GM23338 (cell line): ENCODE results near the gene SNX8. TPM values are rescaled to one million over a fixed set of nuclear protein-coding genes. Genes with fewer than 3 reads are reported as not detected.

Experiments used
- ATAC-seq: fragments of 200-7000 bp; cut with Tn5 transposase; 3 replicates; pipeline ENCODE4 v1.9.1; 2020
- DNase-seq: peaks from one replicate; pipeline ENCODE4 v3.0.0-alpha.2; 2015; ENCODE audit warnings: low spot score
- H2AFZ ChIP-seq: fragments of 200-600 bp; sonication (generic); 2 replicates; pipeline ENCODE4 v1.8.0; 2016; ENCODE audit warnings: antibody characterized with exemption, mild to moderate bottlenecking, moderate library complexity
- H3F3A ChIP-seq: fragments of 200-600 bp; sonication (generic); replicated peaks from 2 replicates; pipeline ENCODE4 v1.8.0; 2017; ENCODE audit warnings: antibody characterized with exemption, mixed run types, low read depth
- H3K27ac ChIP-seq: fragments of 200-600 bp; sonication (generic); 2 replicates; pipeline ENCODE4 v1.6.1; 2016; ENCODE audit warnings: low read depth
- H3K27me3 ChIP-seq: fragments of 200-600 bp; sonication (generic); 2 replicates; pipeline ENCODE4 v1.8.0; 2016; ENCODE audit warnings: mild to moderate bottlenecking, mixed run types, moderate library complexity; ENCODE audit not compliant: insufficient read depth
- H3K36me3 ChIP-seq: fragments of 200-600 bp; sonication (generic); 2 replicates; pipeline ENCODE4 v1.8.0; 2016; ENCODE audit warnings: mild to moderate bottlenecking; ENCODE audit not compliant: insufficient read depth
- H3K4me1 ChIP-seq: fragments of 200-600 bp; sonication (generic); 2 replicates; pipeline ENCODE4 v1.8.0; 2016; ENCODE audit warnings: mild to moderate bottlenecking, moderate library complexity; ENCODE audit not compliant: insufficient read depth
- H3K4me2 ChIP-seq: fragments of 200-600 bp; sonication (generic); 2 replicates; pipeline ENCODE4 v1.7.1; 2017; ENCODE audit warnings: mixed run types
- H3K4me3 ChIP-seq: fragments of 200-600 bp; sonication (generic); 2 replicates; pipeline ENCODE4 v1.6.1; 2016; ENCODE audit warnings: mixed run types
- H3K79me2 ChIP-seq: fragments of 200-600 bp; sonication (generic); replicated peaks from 2 replicates; pipeline ENCODE4 v1.8.0; 2017; ENCODE audit warnings: mild to moderate bottlenecking; ENCODE audit not compliant: insufficient read depth
- H3K9me2 ChIP-seq: fragments of 200-600 bp; sonication (generic); 2 replicates; pipeline ENCODE4 v1.8.0; 2017; ENCODE audit not compliant: insufficient read depth
- H4K20me1 ChIP-seq: fragments of 200-600 bp; sonication (generic); replicated peaks from 2 replicates; pipeline ENCODE4 v1.8.0; 2017; ENCODE audit warnings: mild to moderate bottlenecking; ENCODE audit not compliant: insufficient read depth
- H3K27ac Mint-ChIP-seq: 2 replicates; pipeline ENCODE4 v1.8.0; 2020; ENCODE audit warnings: inconsistent platforms, mild to moderate bottlenecking, moderate library complexity, mixed read lengths
- H3K27me3 Mint-ChIP-seq: 3 replicates; pipeline ENCODE4 v1.8.0; 2022; ENCODE audit warnings: low read depth, mild to moderate bottlenecking, moderate library complexity, mixed read lengths, inconsistent platforms; ENCODE audit not compliant: insufficient read depth, poor library complexity
- H3K36me3 Mint-ChIP-seq: 3 replicates; pipeline ENCODE4 v1.8.0; 2021; ENCODE audit warnings: low read depth, mild to moderate bottlenecking, inconsistent platforms, moderate library complexity, mixed read lengths
- H3K4me1 Mint-ChIP-seq: 3 replicates; pipeline ENCODE4 v1.8.0; 2020; ENCODE audit warnings: mild to moderate bottlenecking, inconsistent platforms, mixed read lengths
- H3K4me3 Mint-ChIP-seq: 3 replicates; pipeline ENCODE4 v1.8.0; 2021; ENCODE audit warnings: moderate library complexity, mild to moderate bottlenecking, inconsistent platforms, mixed read lengths
- H3K9me3 Mint-ChIP-seq: 3 replicates; pipeline ENCODE4 v1.8.0; 2020; ENCODE audit warnings: moderate library complexity, mild to moderate bottlenecking, inconsistent platforms, mixed read lengths
- CREB1 ChIP-seq: fragments of 250-450 bp; sonication (Bioruptor Pico); IDR thresholded peaks from 2 replicates; pipeline ENCODE4 v1.5.0; 2020; ENCODE audit warnings: low read depth, mild to moderate bottlenecking, moderate library complexity
- CTCF ChIP-seq, 2 experiments: fragments of 200-600 bp in 1 of 2; sonication (generic) in 1 of 2; conservative IDR thresholded peaks; 2 replicates each; pipeline versions ENCODE4 v1.5.1 to v1.6.1; 2016 to 2017; ENCODE audit warnings: antibody characterized with exemption in 2 of 2, low read depth in 2 of 2, mild to moderate bottlenecking in 2 of 2, moderate library complexity in 1 of 2
- EZH2phosphoT487 ChIP-seq: fragments of 200-600 bp; sonication (generic); IDR thresholded peaks from one replicate; pipeline ENCODE4 v1.8.1; 2018; ENCODE audit warnings: antibody characterized with exemption; ENCODE audit not compliant: unreplicated experiment
- JUNB ChIP-seq: IDR thresholded peaks from one replicate; pipeline ENCODE4 v1.6.1; 2016; ENCODE audit warnings: antibody characterized with exemption; ENCODE audit not compliant: unreplicated experiment
- NANOG ChIP-seq: IDR thresholded peaks from 2 replicates; pipeline ENCODE4 v1.6.1; 2016; ENCODE audit warnings: antibody characterized with exemption, borderline replicate concordance
- POLR2AphosphoS5 ChIP-seq: IDR thresholded peaks from 2 replicates; pipeline ENCODE4 v1.6.1; 2016; ENCODE audit warnings: antibody characterized with exemption, low read depth
- REST ChIP-seq: IDR thresholded peaks from one replicate; pipeline ENCODE4 v1.6.1; 2018; ENCODE audit warnings: antibody characterized with exemption; ENCODE audit not compliant: unreplicated experiment
- STAT1 ChIP-seq: IDR thresholded peaks from one replicate; pipeline ENCODE4 v1.6.1; 2016; ENCODE audit warnings: antibody characterized with exemption; ENCODE audit not compliant: unreplicated experiment
- ZNF114 ChIP-seq: fragments of 250-450 bp; sonication (Bioruptor Pico); IDR thresholded peaks from 2 replicates; pipeline ENCODE4 v1.5.0; 2020; ENCODE audit warnings: mild to moderate bottlenecking, moderate library complexity
- polyA plus RNA-seq: library from polyadenylated mRNA; unstranded; fragments of >200 nt; fragmentation: Nextera tagmentation; extraction: Ambion mirVana; gene quantifications from 2 replicates; pipeline ENCODE4 v1.2.1, GENCODE V29; 2016
- total RNA-seq: library from RNA; depleted of rRNA; stranded (reverse); fragments of >200 nt; shearing (Covaris generic); gene quantifications from 2 replicates; pipeline ENCODE4 v1.2.3, GENCODE V29; 2014
- TF ChIP-seq, protein P1 (sequence below): IDR thresholded peaks from 2 replicates; pipeline ENCODE4 v1.6.1; 2016; ENCODE audit warnings: antibody characterized with exemption
- TF ChIP-seq, protein P2 (sequence below): fragments of 250-450 bp; sonication (Bioruptor Pico); IDR thresholded peaks from 2 replicates; pipeline ENCODE4 v1.5.0; 2020; ENCODE audit warnings: mild to moderate bottlenecking, moderate library complexity

Gene SNX8
- total and polyA plus RNA-seq, 2 experiments from 2014 or later, result 44.3 to 50.9 TPM

DNA sequence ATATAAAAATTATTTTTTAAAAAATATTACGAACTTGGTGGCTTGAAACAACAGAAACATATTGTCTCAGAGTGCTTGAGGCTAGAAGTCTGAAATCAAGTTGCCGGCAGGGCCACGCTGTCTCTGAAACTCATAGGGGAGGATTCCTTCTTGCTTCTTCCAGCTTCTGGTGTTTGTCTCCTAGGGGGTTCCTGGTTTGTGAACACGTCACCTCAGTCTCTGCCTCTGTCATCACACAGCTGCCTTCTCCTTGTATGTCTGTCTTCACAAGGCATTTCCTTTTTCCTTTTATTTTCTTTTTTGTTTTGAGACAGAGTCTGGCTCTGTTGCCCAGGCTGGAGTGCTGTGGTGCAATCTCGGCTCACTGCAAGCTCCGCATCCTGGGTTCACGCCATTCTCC lies 12.7 kb upstream of the SNX8 start:
- Histone ChIP-seq H3K4me2 (no peak overlapping the region), H3K27ac (no peak overlapping the region), H3F3A (no peaks in the 10 kb centered on the region; the same call in 1 of the 2 replicates), H3K36me3 (no peaks in the 10 kb centered on the region), H2AFZ (no peak overlapping the region), H3K27me3 (no peaks in the 10 kb centered on the region), H3K79me2 (no peaks in the 10 kb centered on the region), H3K4me1 (no peaks in the 10 kb centered on the region), H3K4me3 (no peak overlapping the region), H3K9me2 (no peaks in the 10 kb centered on the region), H4K20me1 (no peaks in the 10 kb centered on the region; the same call in 1 of the 2 replicates)
- no peak for DNase-seq
- Mint-ChIP-seq H3K4me3 (no peak overlapping the region), H3K9me3 (no peaks in the 10 kb centered on the region), H3K27ac (no peak overlapping the region), H3K27me3 (peaks cover 2% of the 10 kb centered on the region), H3K4me1 (peaks cover 2% of the 10 kb centered on the region; the same call in 1 of the 3 replicates), H3K36me3 (no peaks in the 10 kb centered on the region)
- no peak for ATAC-seq
- TF ChIP-seq CTCF (conservative IDR thresholded peaks at IDR 0.05; ENCODE audit: low read depth in 2 of 2) (no peak), JUNB (no peak), POLR2AphosphoS5 (no peak), NANOG (no peak), EZH2phosphoT487 (no peak), CREB1 (CRISPR knock-in tag) (no peak), STAT1 (no peak), ZNF114 (CRISPR knock-in tag) (no peak), REST (no peak)
- TF ChIP-seq, protein P1, sequence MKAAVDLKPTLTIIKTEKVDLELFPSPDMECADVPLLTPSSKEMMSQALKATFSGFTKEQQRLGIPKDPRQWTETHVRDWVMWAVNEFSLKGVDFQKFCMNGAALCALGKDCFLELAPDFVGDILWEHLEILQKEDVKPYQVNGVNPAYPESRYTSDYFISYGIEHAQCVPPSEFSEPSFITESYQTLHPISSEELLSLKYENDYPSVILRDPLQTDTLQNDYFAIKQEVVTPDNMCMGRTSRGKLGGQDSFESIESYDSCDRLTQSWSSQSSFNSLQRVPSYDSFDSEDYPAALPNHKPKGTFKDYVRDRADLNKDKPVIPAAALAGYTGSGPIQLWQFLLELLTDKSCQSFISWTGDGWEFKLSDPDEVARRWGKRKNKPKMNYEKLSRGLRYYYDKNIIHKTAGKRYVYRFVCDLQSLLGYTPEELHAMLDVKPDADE, result no peak
- TF ChIP-seq, protein P2, sequence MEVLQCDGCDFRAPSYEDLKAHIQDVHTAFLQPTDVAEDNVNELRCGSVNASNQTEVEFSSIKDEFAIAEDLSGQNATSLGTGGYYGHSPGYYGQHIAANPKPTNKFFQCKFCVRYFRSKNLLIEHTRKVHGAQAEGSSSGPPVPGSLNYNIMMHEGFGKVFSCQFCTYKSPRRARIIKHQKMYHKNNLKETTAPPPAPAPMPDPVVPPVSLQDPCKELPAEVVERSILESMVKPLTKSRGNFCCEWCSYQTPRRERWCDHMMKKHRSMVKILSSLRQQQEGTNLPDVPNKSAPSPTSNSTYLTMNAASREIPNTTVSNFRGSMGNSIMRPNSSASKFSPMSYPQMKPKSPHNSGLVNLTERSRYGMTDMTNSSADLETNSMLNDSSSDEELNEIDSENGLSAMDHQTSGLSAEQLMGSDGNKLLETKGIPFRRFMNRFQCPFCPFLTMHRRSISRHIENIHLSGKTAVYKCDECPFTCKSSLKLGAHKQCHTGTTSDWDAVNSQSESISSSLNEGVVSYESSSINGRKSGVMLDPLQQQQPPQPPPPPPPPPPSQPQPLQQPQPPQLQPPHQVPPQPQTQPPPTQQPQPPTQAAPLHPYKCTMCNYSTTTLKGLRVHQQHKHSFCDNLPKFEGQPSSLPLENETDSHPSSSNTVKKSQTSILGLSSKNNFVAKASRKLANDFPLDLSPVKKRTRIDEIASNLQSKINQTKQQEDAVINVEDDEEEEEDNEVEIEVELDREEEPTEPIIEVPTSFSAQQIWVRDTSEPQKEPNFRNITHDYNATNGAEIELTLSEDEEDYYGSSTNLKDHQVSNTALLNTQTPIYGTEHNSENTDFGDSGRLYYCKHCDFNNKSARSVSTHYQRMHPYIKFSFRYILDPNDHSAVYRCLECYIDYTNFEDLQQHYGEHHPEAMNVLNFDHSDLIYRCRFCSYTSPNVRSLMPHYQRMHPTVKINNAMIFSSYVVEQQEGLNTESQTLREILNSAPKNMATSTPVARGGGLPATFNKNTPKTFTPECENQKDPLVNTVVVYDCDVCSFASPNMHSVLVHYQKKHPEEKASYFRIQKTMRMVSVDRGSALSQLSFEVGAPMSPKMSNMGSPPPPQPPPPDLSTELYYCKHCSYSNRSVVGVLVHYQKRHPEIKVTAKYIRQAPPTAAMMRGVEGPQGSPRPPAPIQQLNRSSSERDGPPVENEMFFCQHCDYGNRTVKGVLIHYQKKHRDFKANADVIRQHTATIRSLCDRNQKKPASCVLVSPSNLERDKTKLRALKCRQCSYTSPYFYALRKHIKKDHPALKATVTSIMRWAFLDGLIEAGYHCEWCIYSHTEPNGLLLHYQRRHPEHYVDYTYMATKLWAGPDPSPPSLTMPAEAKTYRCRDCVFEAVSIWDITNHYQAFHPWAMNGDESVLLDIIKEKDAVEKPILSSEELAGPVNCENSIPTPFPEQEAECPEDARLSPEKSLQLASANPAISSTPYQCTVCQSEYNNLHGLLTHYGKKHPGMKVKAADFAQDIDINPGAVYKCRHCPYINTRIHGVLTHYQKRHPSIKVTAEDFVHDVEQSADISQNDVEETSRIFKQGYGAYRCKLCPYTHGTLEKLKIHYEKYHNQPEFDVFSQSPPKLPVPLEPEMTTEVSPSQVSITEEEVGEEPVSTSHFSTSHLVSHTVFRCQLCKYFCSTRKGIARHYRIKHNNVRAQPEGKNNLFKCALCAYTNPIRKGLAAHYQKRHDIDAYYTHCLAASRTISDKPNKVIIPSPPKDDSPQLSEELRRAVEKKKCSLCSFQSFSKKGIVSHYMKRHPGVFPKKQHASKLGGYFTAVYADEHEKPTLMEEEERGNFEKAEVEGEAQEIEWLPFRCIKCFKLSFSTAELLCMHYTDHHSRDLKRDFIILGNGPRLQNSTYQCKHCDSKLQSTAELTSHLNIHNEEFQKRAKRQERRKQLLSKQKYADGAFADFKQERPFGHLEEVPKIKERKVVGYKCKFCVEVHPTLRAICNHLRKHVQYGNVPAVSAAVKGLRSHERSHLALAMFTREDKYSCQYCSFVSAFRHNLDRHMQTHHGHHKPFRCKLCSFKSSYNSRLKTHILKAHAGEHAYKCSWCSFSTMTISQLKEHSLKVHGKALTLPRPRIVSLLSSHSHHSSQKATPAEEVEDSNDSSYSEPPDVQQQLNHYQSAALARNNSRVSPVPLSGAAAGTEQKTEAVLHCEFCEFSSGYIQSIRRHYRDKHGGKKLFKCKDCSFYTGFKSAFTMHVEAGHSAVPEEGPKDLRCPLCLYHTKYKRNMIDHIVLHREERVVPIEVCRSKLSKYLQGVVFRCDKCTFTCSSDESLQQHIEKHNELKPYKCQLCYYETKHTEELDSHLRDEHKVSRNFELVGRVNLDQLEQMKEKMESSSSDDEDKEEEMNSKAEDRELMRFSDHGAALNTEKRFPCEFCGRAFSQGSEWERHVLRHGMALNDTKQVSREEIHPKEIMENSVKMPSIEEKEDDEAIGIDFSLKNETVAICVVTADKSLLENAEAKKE (CRISPR knock-in tag), result no peak
